GM18508 (cell line): ENCODE measurements around the gene UQCRC1.
A peak's percentile ranks its signal among the peaks of the same experiment; 100 is the strongest.

ENCODE experiments used
- ATAC-seq: cut with Tn5 transposase; IDR thresholded peaks from one replicate; pipeline ENCODE4 v1.9.1; 2021; ENCODE audit warnings: moderate number of reproducible peaks; ENCODE audit not compliant: insufficient read depth, unreplicated experiment

UQCRC1 gene

DNA sequence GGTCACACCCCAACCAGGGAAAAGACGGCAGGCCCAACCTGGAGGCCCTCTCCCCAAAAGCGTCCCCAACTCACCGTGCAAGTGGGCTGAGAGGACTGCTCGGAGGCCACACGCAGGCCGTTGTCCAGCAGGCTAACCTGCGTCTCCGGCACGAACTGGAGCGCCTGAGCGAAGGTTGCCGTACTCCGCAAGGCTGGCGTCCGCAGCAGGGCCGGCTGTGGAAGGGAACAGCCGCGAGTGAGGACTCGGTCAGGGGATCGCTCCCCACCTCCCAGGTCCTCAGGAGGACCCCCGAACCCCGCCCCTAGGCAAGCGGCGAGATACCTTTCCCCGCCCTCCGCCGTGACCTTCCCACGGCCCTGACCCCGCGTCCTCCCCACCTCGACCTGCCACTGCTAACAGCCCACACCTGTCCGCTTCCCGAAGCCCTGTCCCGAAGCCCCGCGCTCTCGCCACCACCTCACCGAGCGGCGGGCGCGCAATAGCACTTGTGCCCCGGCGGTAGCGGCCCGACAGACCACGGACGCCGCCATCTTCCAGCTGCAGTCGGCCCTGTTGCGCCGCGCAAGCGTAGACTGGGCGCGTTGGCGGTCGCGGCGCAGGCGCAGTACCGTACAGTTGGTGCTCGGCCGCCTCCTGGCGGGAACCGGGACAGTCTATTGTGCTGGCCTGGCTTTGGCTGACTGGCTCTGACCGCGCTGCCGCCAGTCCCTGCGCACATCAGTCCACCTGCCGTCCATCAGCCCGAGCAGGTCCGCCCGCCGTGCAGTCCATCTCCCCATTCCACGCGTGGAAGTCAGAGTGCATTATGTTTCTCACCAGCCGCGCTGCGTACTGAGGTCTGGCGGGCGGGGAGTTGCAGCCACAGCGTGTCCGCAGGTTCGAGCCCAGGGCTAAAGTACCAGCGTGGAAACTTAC lies at the start of gene UQCRC1:
Gene UQCRC1, minus strand, starts transcription at position 559 of the 918 bp plus-strand sequence. Its CDS starts 26 bp downstream, at position 533.
- ATAC-seq: peak; percentile 80

DNA sequence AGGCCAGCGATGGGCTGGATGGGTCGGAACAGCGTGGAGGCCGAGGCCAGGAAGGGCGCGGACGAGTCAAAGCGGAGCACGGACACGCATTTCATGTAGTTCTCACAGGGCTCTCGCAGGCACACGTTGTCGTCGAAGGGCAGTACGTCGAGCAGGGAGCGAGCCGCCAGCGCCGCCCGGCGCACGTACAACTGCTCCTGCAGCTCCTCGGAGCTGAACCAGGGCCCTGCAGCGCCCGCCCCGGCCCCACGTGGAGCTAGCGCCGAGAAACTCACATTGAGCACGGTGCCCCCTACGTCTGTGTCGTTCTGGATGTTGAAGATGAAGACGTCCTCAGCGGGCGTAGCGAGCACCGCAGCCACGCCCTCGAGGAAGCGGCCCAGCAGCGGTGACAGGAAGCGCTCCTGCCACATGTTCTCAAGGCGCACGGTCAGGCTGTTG lies 47.4 kb upstream of the UQCRC1 start:
- ATAC-seq: no peak

DNA sequence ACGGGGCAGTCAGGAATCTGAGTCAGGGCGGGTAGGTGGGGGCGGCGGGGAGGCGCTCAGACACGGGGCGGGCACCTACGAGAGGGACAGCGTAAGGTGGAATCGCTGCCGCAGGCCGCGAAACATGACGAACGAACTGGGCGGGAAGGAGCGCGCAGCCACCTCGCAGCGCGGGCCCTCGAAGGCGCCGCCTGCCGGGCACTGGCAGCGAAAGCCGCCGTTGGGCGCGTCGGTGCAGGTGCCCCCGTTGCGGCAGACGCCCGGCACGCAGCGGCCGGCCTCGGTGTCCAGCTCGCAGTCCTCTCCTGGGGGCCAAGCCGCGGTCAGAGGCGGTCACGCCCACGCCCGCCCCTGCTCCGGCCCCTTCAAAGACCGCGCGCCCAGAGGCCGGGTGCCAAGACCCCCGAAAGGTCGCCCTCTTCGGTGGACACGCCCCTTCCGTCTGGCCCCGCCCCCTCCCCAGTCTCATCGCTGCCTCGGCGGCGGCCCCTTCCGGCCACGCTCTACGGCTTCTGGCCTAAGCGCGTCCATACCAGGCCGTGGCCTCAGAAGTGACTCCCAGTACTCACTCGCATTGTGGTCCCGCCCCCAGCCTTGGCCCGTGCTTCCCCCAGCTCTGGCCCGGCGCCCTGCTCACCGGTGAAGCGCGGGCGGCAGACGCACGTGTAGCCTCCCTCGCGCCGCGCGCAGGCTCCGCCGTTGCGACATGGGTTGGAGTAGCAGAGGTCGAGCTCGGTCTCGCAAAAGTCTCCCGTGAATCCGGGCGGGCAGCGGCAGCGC lies 46.8 kb upstream of the UQCRC1 start:
- ATAC-seq: no peak

DNA sequence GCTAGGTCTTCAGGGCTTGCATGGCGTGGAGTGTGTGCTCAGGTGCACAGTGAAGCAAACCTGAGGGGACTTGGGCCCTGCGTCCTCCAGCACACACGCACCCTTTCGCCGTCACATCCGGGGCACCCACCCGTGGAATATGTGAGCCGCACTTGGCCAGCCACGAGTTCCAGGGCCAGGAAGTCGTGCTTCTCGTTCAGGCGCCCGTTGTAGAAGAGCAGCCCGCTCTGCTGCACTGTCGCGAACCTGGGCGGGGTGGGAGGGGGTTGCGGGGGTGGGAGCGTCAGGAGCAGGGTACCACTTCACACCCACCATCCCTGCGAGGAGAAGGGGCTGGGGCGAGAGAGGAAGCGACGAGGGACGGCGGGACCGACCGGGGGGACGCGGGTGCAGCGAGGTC lies 46.2 kb upstream of the UQCRC1 start:
- ATAC-seq: no peak

DNA sequence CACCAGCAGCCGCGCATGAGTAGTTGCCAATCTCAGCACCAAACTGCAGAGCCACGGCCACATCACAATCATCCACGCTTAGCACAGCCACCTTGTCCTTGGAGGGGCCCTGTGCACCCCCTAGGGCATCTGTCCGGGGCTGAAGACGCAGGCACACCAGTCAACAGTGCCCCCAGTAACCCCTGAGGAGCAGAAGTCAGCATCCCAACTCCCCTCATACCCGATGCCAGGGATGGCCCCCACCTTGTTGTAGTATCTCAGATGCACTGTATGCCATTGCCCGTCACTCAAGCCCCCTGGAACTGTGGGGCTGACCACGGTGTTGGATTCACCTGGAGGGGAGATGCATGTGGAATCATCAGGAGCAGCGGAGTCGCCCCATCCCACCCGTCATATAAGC lies 45.6 kb upstream of the UQCRC1 start:
- ATAC-seq: no peak

DNA sequence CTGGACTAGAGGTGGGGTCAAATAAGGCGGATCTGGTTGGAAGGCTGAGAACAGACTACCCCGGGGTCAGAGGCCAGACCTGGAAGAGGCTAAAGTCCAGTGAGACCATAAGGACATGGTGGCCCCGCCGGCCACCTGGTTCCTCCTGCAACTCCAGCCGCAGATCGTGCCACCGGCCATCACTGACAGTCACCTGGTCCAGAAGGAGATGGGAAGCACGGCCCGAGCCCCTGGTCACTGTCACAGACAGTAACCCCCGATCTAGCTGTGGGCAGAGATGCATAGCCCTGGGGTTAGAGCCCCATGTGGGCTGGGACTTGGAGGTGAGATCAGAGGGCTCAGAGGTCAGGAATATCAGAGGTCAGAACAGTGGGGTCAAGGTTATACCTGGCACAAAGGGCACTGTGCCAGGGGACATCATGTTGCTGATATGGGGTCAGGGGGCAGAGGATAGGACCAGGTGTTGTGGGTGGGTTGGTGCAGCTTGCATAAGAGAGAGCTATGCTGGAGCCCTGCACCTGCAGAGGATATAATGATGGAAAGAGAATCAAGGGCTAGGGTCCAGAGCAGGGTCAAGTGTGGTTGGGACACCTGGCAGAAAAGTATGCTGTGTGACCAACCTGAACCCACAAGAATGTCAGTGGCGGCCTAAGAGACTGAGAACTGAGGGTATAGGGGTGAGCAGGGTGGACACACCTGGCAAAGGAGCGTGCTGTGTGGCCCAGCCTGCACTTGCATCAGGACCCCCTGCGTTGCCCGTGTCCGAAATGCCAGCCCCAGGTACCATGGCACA lies 43.7 kb upstream of the UQCRC1 start:
- no peak for ATAC-seq

DNA sequence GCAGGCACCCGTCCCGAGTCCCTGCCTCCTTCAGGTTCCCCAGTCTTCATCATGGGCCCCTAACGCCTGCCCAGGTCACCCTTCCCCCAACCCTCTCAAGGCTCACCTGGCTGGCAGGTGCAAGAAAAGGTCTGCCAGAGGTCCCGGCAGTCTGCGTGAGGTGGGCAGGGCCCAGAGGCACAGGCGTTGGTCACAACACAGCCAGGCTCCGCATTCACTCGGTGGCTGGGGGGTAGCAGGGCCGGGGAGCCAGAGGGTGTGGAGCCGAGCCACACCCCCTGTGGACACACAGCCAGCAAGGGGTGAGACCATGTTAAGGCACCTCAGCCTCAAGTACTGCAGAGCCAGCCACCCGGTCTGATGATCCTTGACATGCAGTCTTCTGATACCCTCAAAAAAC lies 42.3 kb upstream of the UQCRC1 start:
- ATAC-seq: no peak

DNA sequence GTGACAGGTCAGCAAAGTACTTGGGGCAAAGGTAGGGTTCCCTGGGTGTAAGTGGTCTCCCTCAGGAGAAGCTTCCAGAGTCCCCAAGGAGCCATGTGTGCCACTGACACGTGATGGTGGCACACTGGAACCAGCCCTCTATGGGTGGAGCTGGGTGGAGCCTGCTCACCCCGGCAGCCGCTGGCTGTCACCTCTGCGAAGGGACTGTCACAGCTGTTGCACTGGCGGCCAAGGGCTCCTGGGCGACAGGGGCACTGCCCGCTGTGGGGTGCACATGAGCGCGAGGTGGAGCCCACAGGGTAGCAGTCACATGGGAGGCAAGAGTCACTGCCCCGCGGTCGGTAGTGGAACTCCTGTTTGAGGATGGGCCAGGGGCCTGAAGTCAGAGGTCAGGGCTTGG lies 41.3 kb upstream of the UQCRC1 start:
- no peak for ATAC-seq

DNA sequence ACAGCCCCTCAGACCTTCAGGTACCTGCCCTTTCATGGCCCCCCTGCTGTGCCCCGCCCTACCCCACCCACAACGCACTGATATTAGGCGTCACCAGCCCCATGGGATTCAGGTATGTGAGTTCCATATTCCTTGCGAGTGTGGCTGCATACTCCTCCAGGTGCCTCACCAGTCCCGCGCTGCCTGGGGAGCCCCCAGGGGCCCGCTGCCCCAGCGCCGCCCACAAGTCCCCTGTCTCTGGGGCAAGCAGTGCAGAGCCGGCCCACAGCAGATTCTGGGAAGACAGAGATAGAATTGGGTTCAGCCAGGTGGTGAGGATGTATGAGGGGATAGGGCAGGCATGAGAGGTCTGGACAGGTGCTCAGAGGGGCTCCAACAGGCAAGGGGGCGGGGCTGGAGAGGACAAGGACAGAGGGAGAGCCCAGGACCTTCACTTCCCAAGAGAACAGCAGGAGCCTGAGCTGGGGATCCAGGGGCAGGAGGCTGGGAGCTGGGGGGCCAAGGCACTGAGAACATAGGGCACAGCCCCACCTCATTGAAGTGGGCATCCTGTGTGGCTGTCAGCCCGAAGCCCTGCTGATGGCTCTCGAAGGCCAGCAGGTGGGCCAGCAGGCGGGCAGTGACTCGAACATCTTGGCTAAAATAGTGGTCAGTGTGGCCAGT lies 38.9 kb upstream of the UQCRC1 start:
- no peak for ATAC-seq

DNA sequence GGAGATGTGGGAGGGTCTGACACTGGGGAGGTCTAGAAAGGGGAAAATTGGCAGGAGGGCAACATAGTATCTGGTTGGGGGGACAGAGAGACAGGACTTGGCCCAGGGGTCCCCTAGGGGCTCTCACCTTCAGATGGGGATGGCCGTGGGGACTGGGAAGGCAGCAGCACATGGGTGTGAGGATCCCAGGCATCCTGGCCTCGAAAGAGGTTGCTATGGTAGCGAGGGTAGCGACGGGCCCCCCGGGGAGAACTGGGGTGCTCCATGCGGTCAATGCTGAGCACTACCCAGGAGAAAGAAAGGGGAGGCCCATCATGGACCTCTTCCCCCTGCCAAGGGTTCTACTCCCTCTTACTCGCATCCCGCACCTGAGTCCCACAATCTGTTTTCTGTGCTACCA lies 38.3 kb upstream of the UQCRC1 start:
- no peak for ATAC-seq

DNA sequence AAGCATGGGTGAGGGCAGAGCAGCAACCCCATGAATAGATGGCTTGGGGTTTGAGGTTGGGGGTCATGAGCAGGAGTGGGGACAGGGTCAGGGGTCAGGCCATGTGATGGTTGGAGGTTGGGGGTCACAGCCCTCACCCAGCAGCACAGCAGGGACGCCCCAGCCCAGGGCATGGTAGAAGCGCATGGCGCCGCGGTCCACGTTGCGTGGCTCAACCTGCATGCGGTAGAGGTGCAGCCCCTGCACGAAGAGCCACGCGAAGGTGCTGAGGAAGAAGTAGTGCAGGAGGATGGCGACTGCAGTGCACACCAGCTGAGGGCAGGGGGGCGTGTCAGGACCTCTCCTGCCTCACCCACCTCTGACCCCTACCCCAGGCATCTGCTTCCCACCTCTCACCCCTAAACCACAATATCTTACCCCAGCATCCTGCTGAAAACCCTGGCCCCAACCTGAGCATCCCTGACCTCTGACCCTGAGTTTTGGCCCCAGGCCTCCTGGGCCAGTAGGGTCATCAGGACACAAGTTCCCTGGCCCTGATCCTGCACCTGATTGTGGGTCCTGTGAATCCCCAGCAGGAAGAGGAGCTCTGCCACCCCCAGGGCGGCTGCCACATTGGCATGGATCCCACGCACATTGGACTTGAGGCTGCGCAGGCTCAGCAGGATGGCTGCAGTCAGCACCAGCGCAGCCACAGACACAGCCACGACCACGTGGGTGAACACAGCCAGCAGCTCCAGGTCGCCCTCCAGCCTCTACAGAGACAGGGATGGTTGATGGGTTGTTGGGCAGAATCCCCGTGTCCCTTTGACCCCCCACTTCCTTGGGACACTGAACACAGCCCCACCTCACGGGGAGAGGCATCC lies 35.7 kb upstream of the UQCRC1 start:
- ATAC-seq: no peak

DNA sequence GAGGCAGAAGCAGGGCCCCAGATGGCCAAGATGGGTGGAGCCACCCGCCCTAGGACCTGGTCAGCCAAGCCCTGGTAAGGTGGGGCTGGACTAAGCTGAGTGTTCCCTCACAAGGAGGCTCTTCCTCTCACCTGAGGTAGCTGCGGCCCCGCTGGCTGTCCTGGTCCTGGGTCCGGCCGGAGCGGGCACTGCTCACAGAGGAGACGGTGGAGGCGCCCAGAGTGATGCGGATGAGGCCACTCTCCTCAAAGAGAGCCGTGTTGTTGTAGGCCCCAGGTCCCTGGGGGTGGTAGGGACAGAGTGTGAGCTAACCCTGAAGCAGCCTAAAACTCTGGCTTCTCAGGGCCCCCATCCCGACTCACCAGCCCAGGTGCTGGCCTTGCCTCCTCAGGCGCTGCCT lies 33.2 kb upstream of the UQCRC1 start:
- ATAC-seq: no peak

DNA sequence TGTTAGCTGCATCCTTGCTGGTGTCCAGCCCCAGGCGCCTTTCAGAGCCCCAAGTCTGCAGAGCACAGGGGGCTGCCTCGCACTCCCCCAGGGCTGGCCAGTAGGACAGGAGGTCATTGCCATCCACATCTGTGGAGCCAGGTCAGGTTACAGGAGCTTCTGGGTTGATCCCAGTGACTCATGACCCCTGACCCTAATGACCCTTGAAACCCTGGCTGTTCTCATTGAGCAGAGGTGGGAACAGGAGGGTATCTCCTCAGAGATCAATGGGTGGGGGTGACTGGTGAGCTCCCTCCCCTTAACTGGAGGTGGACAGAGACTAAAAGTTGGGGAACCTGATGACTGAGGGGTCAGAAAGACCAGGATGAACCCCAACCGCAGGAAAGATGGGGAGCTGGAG lies 31.9 kb upstream of the UQCRC1 start:
- no peak for ATAC-seq

DNA sequence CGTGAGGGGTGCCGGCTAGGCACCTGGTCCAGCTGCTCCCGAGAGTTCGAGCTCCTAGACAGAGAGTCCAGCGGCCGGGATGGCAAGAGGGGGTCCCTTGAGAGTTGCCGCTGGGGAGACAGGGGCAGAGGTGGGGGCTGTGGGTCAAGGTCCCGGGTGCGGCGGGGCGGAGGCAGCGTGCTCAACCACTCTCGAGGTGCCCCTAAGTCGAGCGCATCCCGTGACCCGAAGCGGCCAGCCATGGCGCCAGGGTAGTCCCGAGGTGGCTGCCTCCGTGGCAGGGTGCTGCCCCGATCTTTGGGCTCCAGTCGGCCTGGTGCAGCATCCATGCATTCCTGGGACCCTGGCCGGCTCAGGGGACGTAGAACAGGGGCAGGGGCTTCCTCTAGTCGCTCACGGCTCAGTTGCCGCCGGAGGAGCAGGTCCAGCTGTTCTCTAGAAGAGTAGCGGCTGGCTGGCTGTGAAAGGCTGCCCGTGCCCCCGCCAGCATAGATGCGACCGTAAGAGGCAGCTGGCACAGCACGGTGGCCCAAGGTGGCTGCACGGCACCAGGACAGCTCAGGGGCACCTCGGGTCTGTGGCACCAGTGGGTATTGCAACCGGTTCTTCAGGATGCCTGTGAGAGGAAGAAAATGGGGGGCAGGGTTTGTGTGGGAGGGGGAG lies 30.6 kb upstream of the UQCRC1 start:
- ATAC-seq: no peak

DNA sequence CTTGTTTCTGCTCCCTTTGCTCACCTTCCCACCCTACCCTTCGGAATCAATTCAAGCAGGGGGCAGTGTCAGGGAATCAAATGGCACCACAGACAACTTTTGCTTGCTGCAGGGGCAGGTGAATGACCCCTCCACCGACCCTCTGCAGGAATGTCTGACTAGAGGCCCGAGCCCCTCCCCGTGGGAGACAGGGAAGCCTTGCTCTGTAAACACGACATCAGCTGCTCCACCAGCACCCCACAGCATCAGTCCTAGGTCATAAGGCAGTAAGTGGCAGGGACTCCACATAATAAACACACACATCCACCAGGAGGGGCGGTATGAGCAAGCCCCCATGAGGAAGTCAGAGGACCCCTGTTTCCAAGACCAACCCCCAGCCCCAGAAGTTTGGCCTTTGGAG lies 27.9 kb upstream of the UQCRC1 start:
- no peak for ATAC-seq

DNA sequence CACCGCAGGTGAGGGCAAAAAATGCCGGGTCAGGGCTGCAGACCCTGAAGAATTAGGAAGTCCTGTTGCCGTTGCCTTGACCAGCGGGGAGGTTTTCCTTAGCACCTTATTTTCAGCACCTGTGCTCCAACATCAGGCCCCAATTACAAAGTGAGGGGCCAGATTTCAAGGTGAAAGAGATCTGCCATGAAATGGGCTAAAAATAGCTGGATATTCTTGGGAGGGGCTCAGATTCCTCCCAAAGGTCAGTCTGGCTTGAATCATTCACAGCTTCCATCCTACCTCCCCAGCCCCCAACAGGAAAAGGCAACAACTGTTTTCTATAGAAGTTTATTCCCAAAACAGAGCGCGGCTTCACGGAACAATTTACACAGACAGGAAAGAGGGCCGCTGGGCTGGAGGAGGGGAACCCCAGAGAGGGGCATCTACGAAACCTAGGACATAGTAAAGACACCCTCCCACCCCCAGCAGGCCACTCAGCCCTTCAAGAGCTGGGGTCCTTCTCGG lies 26.8 kb upstream of the UQCRC1 start:
- ATAC-seq: no peak

DNA sequence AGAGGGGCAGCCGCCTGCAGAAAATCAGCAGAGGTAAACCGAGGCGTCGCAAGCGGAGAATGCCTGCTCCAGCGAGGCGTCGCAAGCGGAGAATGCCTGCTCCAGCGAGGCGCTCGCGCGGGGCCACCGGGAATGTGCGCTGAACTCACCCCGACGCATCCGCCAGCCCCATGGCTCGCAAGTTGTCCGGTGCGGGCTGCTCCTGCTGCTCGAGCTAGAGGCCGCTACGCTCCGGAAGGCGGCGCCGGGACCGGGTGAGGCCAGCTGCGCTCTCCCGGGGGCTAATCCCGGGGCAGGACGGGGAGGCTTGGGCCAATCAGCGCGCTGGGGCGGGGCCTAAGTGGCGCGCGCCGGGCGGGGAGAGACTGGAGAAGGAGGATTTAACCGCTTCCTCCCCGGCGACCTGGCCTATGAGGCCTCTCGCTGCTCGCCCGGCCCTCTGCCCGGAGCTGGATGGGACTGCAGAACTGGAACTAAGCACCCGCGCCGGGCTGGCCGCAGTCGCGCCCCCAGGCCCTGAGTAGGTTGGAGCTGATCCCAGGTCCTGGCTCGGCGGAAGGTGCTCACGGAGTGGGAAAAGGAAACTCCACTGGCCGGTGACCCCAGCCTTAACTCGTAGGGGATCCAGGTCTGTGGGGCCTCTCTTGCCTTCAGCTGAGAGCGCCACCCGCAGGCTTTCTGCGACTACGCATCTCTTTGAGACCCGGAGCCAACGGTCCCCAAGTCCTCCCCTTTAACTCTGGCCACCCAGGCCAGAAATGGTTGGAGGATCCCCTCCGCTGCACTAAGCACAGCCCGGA lies 26.0 kb upstream of the UQCRC1 start, which contains the start of gene SLC26A6:
Gene SLC26A6, minus strand, starts transcription at position 240 of the 800 bp plus-strand sequence. Its CDS starts 68 bp downstream, at position 172.
- no peak for ATAC-seq
